Duodenal mucosa (tissue), 2 donors: ENCODE data around the gene AGTPBP1.

ENCODE experiments used
- H3K27ac ChIP-seq: one replicate; pipeline ENCODE4 v1.7.0; 2013; ENCODE audit warnings: low read depth, low read length
- H3K27me3 ChIP-seq, 2 donors: one replicate each; pipeline ENCODE4 v1.7.0; 2013; ENCODE audit warnings: low read length in 2 of 2, control low read depth in 1 of 2; ENCODE audit not compliant: insufficient read depth in 2 of 2, control insufficient read depth in 1 of 2
- H3K36me3 ChIP-seq, 2 donors: one replicate each; pipeline ENCODE4 v1.7.0; 2013; ENCODE audit warnings: low read length in 2 of 2, control low read depth in 1 of 2; ENCODE audit not compliant: insufficient read depth in 2 of 2, control insufficient read depth in 1 of 2
- H3K4me1 ChIP-seq, 2 donors: one replicate each; pipeline ENCODE4 v1.7.0; 2013; ENCODE audit warnings: low read length in 2 of 2, control low read depth in 1 of 2; ENCODE audit not compliant: insufficient read depth in 2 of 2, control insufficient read depth in 1 of 2
- H3K4me3 ChIP-seq, 2 donors: one replicate each; pipeline ENCODE4 v1.7.0; 2013; ENCODE audit warnings: low read length in 2 of 2, low read depth in 1 of 2
- H3K9ac ChIP-seq, 2 donors: one replicate each; pipeline ENCODE4 v1.7.0; 2013; ENCODE audit warnings: low read length in 2 of 2, low read depth in 1 of 2
- H3K9me3 ChIP-seq, 2 donors: one replicate each; pipeline ENCODE4 v1.7.0; 2013; ENCODE audit warnings: low read length in 2 of 2, control low read depth in 1 of 2; ENCODE audit not compliant: control insufficient read depth in 1 of 2

Gene AGTPBP1

GRCh38 chr9:85559526-85559925 is 182.2 kb downstream of the AGTPBP1 start:
- H3K9ac ChIP-seq, result no peak overlapping the region
- H3K4me1 ChIP-seq, result no peaks in the 10 kb centered on the region
- no peaks in the 10 kb centered on the region for H3K9me3 ChIP-seq
- no peaks in the 10 kb centered on the region for H3K27me3 ChIP-seq
- no peak overlapping the region for H3K4me3 ChIP-seq
- H3K27ac ChIP-seq, result no peak overlapping the region
- no peaks in the 10 kb centered on the region for H3K36me3 ChIP-seq

GRCh38 chr9:85554349-85554748 is 187.4 kb downstream of the AGTPBP1 start:
- H3K9ac ChIP-seq, result no peak overlapping the region
- no peak overlapping the region for H3K27ac ChIP-seq
- H3K4me1 ChIP-seq, result no peaks in the 10 kb centered on the region
- no peaks in the 10 kb centered on the region for H3K27me3 ChIP-seq
- no peaks in the 10 kb centered on the region for H3K9me3 ChIP-seq
- no peaks in the 10 kb centered on the region for H3K36me3 ChIP-seq
- H3K4me3 ChIP-seq, result no peak overlapping the region

GRCh38 chr9:85553475-85553874 is 188.3 kb downstream of the AGTPBP1 start:
- Histone ChIP-seq H3K27ac (no peak overlapping the region), H3K4me3 (no peak overlapping the region), H3K36me3 (no peaks in the 10 kb centered on the region)

GRCh38 chr9:85547599-85547998 is 194.2 kb downstream of the AGTPBP1 start:
- no peak overlapping the region for H3K9ac ChIP-seq
- H3K4me3 ChIP-seq, result no peak overlapping the region
- H3K27ac ChIP-seq, result no peak overlapping the region
- no peaks in the 10 kb centered on the region for H3K9me3 ChIP-seq
- H3K4me1 ChIP-seq, result no peaks in the 10 kb centered on the region
- H3K36me3 ChIP-seq, result no peaks in the 10 kb centered on the region
- no peaks in the 10 kb centered on the region for H3K27me3 ChIP-seq

More at GRCh38 chr9:85553475-85553874, 188.3 kb downstream of the AGTPBP1 start:
- Histone ChIP-seq H3K9me3 (no peaks in the 10 kb centered on the region), H3K27me3 (no peaks in the 10 kb centered on the region), H3K9ac (no peak overlapping the region), H3K4me1 (no peaks in the 10 kb centered on the region)

DNA sequence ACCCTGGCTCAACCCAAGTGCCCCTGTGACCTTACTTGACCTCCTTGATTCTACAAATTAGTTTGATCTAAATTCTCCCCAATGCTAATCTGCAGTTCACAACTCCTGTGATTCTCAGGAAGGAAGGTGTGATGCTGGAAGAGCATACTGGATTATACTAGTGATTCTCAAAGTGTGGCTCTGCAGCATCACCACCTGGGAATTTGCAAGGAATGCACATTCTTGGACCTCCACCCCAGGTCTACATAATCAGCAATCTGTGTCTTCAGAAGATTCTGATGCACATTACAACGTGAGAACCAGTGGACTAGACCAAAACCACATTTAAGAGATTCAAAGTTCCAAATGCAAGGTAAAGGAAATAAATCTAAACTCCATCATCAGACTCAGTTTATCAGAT is 198.6 kb downstream of the AGTPBP1 start:
- Histone ChIP-seq H3K4me3 (no peak overlapping the region), H3K27me3 (no peaks in the 10 kb centered on the region), H3K4me1 (no peaks in the 10 kb centered on the region), H3K9ac (no peak overlapping the region), H3K9me3 (no peaks in the 10 kb centered on the region), H3K27ac (no peak overlapping the region), H3K36me3 (no peaks in the 10 kb centered on the region)

DNA sequence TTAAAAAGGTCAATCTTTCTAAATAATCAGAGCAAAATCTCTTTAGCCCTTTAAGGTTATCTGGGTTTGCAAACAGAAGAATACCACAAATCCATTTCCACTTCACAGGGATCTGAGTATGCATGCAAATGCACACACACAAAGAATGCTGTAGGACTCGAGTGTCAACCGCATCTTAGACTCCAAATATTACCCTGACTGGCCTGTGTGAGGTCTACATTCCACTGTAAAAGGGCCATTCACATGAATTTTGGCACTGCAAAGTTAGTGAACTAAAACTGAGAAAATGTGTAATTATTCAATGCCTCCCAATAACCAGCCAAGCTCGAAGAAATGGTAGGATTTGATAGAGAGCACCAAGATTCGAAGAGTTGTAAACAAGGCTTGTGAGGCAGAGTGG is 199.9 kb downstream of the AGTPBP1 start:
- H3K9ac ChIP-seq, result no peak overlapping the region
- no peak overlapping the region for H3K27ac ChIP-seq
- no peaks in the 10 kb centered on the region for H3K4me1 ChIP-seq
- no peaks in the 10 kb centered on the region for H3K27me3 ChIP-seq
- no peaks in the 10 kb centered on the region for H3K9me3 ChIP-seq
- no peaks in the 10 kb centered on the region for H3K36me3 ChIP-seq
- H3K4me3 ChIP-seq, result no peak overlapping the region

DNA sequence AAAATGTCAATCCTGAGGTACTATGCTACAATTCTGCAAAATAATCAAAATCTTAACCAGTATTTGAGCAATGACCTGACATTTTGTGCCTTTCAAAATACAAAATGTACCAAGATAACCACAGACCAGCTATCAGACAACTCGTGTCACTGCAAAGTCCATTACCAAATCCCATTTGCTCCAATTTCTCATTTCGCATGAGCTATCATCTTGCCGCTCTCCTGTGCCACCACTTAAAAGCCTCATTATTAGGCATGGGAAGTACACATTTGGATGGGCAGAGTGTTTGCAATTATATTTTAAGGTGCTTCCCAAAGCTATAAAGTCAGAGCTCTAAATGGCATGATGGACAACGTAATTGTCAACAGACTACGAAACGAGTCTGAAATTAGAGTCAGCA is 205.2 kb downstream of the AGTPBP1 start:
- Histone ChIP-seq H3K27ac (no peak overlapping the region), H3K9me3 (no peaks in the 10 kb centered on the region)

DNA sequence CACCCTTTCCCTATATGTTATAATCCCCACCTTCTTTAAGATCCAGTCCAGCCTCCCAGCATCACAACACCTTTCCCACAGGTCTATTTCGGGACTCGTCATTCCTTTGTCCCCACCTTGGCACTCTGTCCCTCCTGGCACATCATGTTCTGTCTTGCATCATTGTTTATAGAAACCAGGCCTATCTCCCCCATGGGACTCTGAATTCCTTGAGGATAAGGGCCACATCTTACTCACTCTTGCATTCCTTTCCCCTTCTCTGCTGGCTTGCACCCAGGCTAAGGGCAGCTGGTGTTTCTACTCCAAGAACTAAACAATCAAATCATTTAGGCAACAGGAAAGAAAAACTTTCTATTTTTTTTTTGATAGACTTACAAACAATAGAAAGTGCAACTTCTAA is 205.7 kb downstream of the AGTPBP1 start:
- Histone ChIP-seq H3K4me3 (no peak overlapping the region), H3K27ac (no peak overlapping the region), H3K4me1 (no peaks in the 10 kb centered on the region), H3K9ac (no peak overlapping the region), H3K27me3 (no peaks in the 10 kb centered on the region), H3K36me3 (no peaks in the 10 kb centered on the region), H3K9me3 (no peaks in the 10 kb centered on the region)

More for the DNA sequence above, 205.2 kb downstream of the AGTPBP1 start:
- no peak overlapping the region for H3K9ac ChIP-seq
- no peaks in the 10 kb centered on the region for H3K4me1 ChIP-seq
- no peaks in the 10 kb centered on the region for H3K27me3 ChIP-seq
- no peak overlapping the region for H3K4me3 ChIP-seq
- H3K36me3 ChIP-seq, result no peaks in the 10 kb centered on the region

GRCh38 chr9:85534340-85534739 is 207.4 kb downstream of the AGTPBP1 start:
- Histone ChIP-seq H3K9ac (no peak overlapping the region), H3K9me3 (no peaks in the 10 kb centered on the region), H3K27me3 (no peaks in the 10 kb centered on the region), H3K4me1 (no peaks in the 10 kb centered on the region), H3K36me3 (no peaks in the 10 kb centered on the region), H3K4me3 (no peak overlapping the region), H3K27ac (no peak overlapping the region)

DNA sequence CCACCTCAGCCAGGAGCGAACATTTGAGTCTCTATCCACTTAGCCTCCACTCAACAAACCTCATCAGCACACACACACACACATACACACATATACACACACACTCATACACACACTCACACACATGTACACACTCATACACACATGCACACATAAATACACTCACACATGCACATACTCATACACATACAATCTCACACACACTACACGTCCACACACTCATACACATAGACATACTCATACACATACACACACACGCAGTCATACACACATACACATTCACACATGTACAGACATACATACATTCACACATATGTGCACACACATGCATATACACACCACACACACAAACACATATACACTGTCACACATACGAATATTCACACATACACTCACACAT is 208.2 kb downstream of the AGTPBP1 start:
- H3K4me3 ChIP-seq, result no peak overlapping the region
- H3K9me3 ChIP-seq, result no peaks in the 10 kb centered on the region
- no peaks in the 10 kb centered on the region for H3K4me1 ChIP-seq
- H3K27me3 ChIP-seq, result no peaks in the 10 kb centered on the region
- H3K36me3 ChIP-seq, result no peaks in the 10 kb centered on the region
- H3K9ac ChIP-seq, result no peak overlapping the region
- H3K27ac ChIP-seq, result no peak overlapping the region

DNA sequence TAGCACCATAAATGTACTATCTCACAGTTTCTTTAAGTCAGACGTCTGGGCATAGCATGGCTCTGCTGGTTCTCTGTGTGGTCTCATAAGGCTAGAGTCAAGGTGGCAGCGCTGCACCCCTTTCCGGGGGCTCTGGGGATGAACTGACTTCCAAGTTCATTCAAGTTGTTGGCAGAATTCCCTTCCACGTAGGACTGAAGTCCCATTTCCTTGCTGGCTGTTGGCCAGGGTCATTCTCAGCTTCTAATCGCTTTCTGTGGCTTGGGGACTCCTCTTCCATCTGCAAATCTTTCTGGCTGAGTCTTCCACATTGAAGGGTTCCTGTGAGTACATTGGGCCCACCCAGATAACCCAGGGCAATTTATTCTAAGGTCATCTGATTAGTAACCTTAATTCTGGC is 211.0 kb downstream of the AGTPBP1 start:
- no peak overlapping the region for H3K9ac ChIP-seq
- no peaks in the 10 kb centered on the region for H3K4me1 ChIP-seq
- no peak overlapping the region for H3K4me3 ChIP-seq
- no peaks in the 10 kb centered on the region for H3K27me3 ChIP-seq
- no peaks in the 10 kb centered on the region for H3K36me3 ChIP-seq
- no peaks in the 10 kb centered on the region for H3K9me3 ChIP-seq
- no peak overlapping the region for H3K27ac ChIP-seq
